K562 (cell line): ENCODE results near the gene CNOT6L. TPM values are rescaled to one million over a fixed set of nuclear protein-coding genes. Genes with fewer than 3 reads are reported as not detected.

Source experiments
- ATAC-seq: fragments of 200-7000 bp; cut with Tn5 transposase; 3 replicates; pipeline ENCODE4 v1.9.1; 2020; ENCODE audit warnings: moderate library complexity
- BruUV-seq: library from RNA; stranded (reverse); fragments of 400-500 nt; replicated peaks from 2 replicates; lab custom pipeline; 2021; lab: Mats Ljungman, UMichigan
- CTCF ChIA-PET: fragments of 300-600 bp; formaldehyde crosslinking; extraction: SDS; loops from one replicate; lab custom pipeline; 2021; ENCODE audit warnings: low intra/inter-chr PET ratio; lab: Yijun Ruan, JAX
- POLR2A ChIA-PET: fragments of 300-600, 350-650 bp; sonication (Branson Sonifier 250); formaldehyde crosslinking; extraction: SDS; loops from one replicate; lab custom pipeline; 2021; ENCODE audit warnings: antibody characterized with exemption, inconsistent platforms; lab: Yijun Ruan, JAX
- DNase-seq, 4 experiments: peaks; one replicate each; pipeline versions ENCODE4 v3.0.0 to v3.0.0-alpha.2; 2011 to 2018; ENCODE audit warnings: low spot score in 3 of 4, mixed read lengths in 3 of 4; ENCODE audit errors: extremely low read depth in 1 of 4
- FAIRE-seq: peaks from 2 replicates; lab custom pipeline; 2011; peaks lifted over from hg19 to GRCh38; lab: Jason Lieb, UNC
- H2AFZ ChIP-seq: 2 replicates; pipeline ENCODE4 v1.6.0; 2011; ENCODE audit warnings: low read depth, low read length, control low read depth, inconsistent platforms
- H3K27ac ChIP-seq: fragments of 200-600 bp; 3 replicates; pipeline ENCODE4 v1.8.0; 2011; ENCODE audit warnings: low read depth, mild to moderate bottlenecking, control low read depth, inconsistent platforms, low read length, moderate library complexity, mixed read lengths; ENCODE audit errors: extremely low read depth
- H3K27me3 ChIP-seq, 2 experiments: fragments of 300-600 bp in 1 of 2; 2 replicates in 1 of 2; 3 replicates in 1 of 2; pipeline versions ENCODE4 v1.6.0 to v1.8.0; 2011; ENCODE audit warnings: inconsistent platforms in 2 of 2, low read length in 2 of 2, mild to moderate bottlenecking in 1 of 2, mixed read lengths in 1 of 2, moderate library complexity in 1 of 2; ENCODE audit not compliant: control insufficient read depth in 2 of 2, insufficient read depth in 2 of 2
- H3K36me3 ChIP-seq: fragments of 300-600 bp; 3 replicates; pipeline ENCODE4 v1.8.0; 2011; ENCODE audit warnings: mild to moderate bottlenecking, low read length, inconsistent platforms; ENCODE audit not compliant: control insufficient read depth, insufficient read depth
- H3K4me1 ChIP-seq, 2 experiments: fragments of 200-600 bp in 1 of 2; replicated peaks in 1 of 2; 2 replicates in 1 of 2; 3 replicates in 1 of 2; pipeline versions ENCODE4 v1.5.1 to v1.8.0; 2011; ENCODE audit warnings: inconsistent platforms in 2 of 2, low read length in 2 of 2, mild to moderate bottlenecking in 1 of 2, mixed read lengths in 1 of 2, moderate library complexity in 1 of 2; ENCODE audit not compliant: control insufficient read depth in 2 of 2, insufficient read depth in 2 of 2
- H3K4me2 ChIP-seq: 2 replicates; pipeline ENCODE4 v1.6.1; 2011; ENCODE audit warnings: low read length, control low read depth, inconsistent platforms, mixed read lengths; ENCODE audit not compliant: insufficient read depth
- H3K4me3 ChIP-seq: fragments of 200-600 bp; sonication (generic), shearing (Covaris generic); 2 replicates; pipeline ENCODE4 v1.5.1; 2016; ENCODE audit warnings: control low read depth, inconsistent platforms
- H3K79me2 ChIP-seq: fragments of 200-600 bp; 3 replicates; pipeline ENCODE4 v1.8.0; 2011; ENCODE audit warnings: low read length, inconsistent platforms; ENCODE audit not compliant: control insufficient read depth, insufficient read depth
- H3K9ac ChIP-seq, 2 experiments: 2 replicates each; pipeline versions ENCODE4 v1.6.0 to v1.6.1; 2011; ENCODE audit warnings: low read depth in 2 of 2, low read length in 2 of 2, control low read depth in 1 of 2, inconsistent platforms in 1 of 2, mild to moderate bottlenecking in 1 of 2, mixed read lengths in 1 of 2; ENCODE audit not compliant: insufficient read depth in 1 of 2
- H3K9me1 ChIP-seq: one replicate; pipeline ENCODE4 v1.6.0; 2011; ENCODE audit warnings: inconsistent platforms, mild to moderate bottlenecking, low read length, moderate library complexity; ENCODE audit not compliant: control insufficient read depth, insufficient read depth
- H3K9me3 ChIP-seq: replicated peaks from 2 replicates; pipeline ENCODE4 v1.5.1; 2011; ENCODE audit warnings: low read depth, low read length, inconsistent platforms; ENCODE audit not compliant: control insufficient read depth, insufficient read depth
- H4K20me1 ChIP-seq: replicated peaks from 2 replicates; pipeline ENCODE4 v1.6.1; 2011; ENCODE audit warnings: low read length, inconsistent platforms, mixed read lengths; ENCODE audit not compliant: control insufficient read depth, insufficient read depth
- BMI1 ChIP-seq: fragments of 150-350 bp; IDR thresholded peaks from 2 replicates; pipeline ENCODE4 v1.6.1; 2014; ENCODE audit warnings: low read length
- LEF1 ChIP-seq: fragments of 450-650 bp; IDR thresholded peaks from 2 replicates; pipeline ENCODE4 v1.6.1; 2016; ENCODE audit warnings: mild to moderate bottlenecking
- MYBL2 ChIP-seq, 2 experiments: fragments of 450-650 bp in 1 of 2; sonication (generic) in 1 of 2; formaldehyde crosslinking in 1 of 2; IDR thresholded peaks; 2 replicates each; pipeline versions ENCODE4 v1.6.1 to v1.8.1; 2017 to 2022; ENCODE audit warnings: borderline replicate concordance in 1 of 2, inconsistent platforms in 1 of 2, low read depth in 1 of 2, mild to moderate bottlenecking in 1 of 2, missing genetic modification reagents in 1 of 2, moderate library complexity in 1 of 2
- YBX1 ChIP-seq: fragments of 450-650 bp; IDR thresholded peaks from 2 replicates; pipeline ENCODE4 v1.7.1; 2016; ENCODE audit warnings: mild to moderate bottlenecking
- ZBTB17 ChIP-seq: fragments of 450-650 bp; formaldehyde crosslinking; IDR thresholded peaks from 2 replicates; pipeline ENCODE4 v1.4.0; 2020; ENCODE audit warnings: mild to moderate bottlenecking
- ZFPM2 ChIP-seq: fragments of 250-450 bp; sonication (Bioruptor Pico); IDR thresholded peaks from 2 replicates; pipeline ENCODE4 v1.5.1; 2022; ENCODE audit warnings: mild to moderate bottlenecking
- ZNF143 ChIP-seq: sonication (generic); formaldehyde crosslinking; IDR thresholded peaks from 2 replicates; pipeline ENCODE4 v1.9.0; 2022; ENCODE audit warnings: mild to moderate bottlenecking, missing genetic modification reagents
- ZNF282 ChIP-seq: sonication (generic); formaldehyde crosslinking; IDR thresholded peaks from 2 replicates; pipeline ENCODE4 v1.8.1; 2023; ENCODE audit warnings: missing genetic modification reagents
- ZNF311 ChIP-seq: fragments of 250-450 bp; sonication (Bioruptor Pico); IDR thresholded peaks from 2 replicates; pipeline ENCODE4 v1.4.0; 2020; ENCODE audit warnings: mild to moderate bottlenecking, moderate library complexity
- ZNF696 ChIP-seq: fragments of 250-450 bp; sonication (Bioruptor Pico); conservative IDR thresholded peaks from 2 replicates; pipeline ENCODE4 v1.4.0; 2020; ENCODE audit warnings: mild to moderate bottlenecking, moderate library complexity
- ZNF75A ChIP-seq: fragments of 450-650 bp; formaldehyde crosslinking; IDR thresholded peaks from 2 replicates; pipeline ENCODE4 v1.4.0; 2020; ENCODE audit warnings: mild to moderate bottlenecking
- ZSCAN29 ChIP-seq: fragments of 450-650 bp; IDR thresholded peaks from 2 replicates; pipeline ENCODE4 v1.6.1; 2017
- WGBS: fragments of 100-300 bp; shearing (Covaris generic); methylation state at CpG from one replicate; pipeline ENCODE4 v1.1.6; 2016; ENCODE audit warnings: low coverage, mixed read lengths; ENCODE audit not compliant: insufficient coverage; ENCODE audit errors: missing lambda C conversion rate; 5-methylcytosine and 5-hydroxymethylcytosine counted together
- in situ Hi-C: fragments of 300-500 bp; cut with MboI; formaldehyde crosslinking; loops from 4 replicates; pipeline ENCODE4 v1.15.0; 2018; ENCODE audit warnings: inconsistent platforms, mixed read lengths
- intact Hi-C: fragments of 100-400 bp; cut with micrococcal nuclease; formaldehyde crosslinking; loops from 2 replicates; pipeline ENCODE4 v1.14.2; 2022
- polyA plus RNA-seq, 8 experiments: library from polyadenylated mRNA; depleted of rRNA in 4 of 8; stranded (reverse) in 5 of 8; unstranded in 3 of 8; fragments of >200 nt; fragmentation: Nextera tagmentation in 2 of 8; fragmentation: Illumina TruSeq in 1 of 8; extraction: Ambion mirVana in 2 of 8; extraction: Trizol in 1 of 8; gene quantifications; 2 replicates each; pipeline versions ENCODE4 v1.2.1 to v1.2.3, GENCODE V29; 2011 to 2014; ENCODE audit warnings: inconsistent platforms in 1 of 8, missing spikeins in 1 of 8
- total RNA-seq, 7 experiments: library from RNA; depleted of rRNA in 6 of 7; stranded (reverse); fragments of >200 nt in 6 of 7; fragmentation: Illumina TruSeq in 2 of 7; extraction: Trizol in 2 of 7; gene quantifications; 2 replicates each; pipeline versions ENCODE4 v1.2.1 to v1.2.3, GENCODE V29; 2011 to 2021; ENCODE audit warnings: low replicate concordance in 1 of 7
- TF ChIP-seq, protein P1 (sequence below): sonication (generic); formaldehyde crosslinking; IDR thresholded peaks from 2 replicates; pipeline ENCODE4 v1.8.0; 2022; ENCODE audit warnings: missing genetic modification reagents, mild to moderate bottlenecking, borderline replicate concordance
- TF ChIP-seq, protein P2 (sequence below): sonication (generic); formaldehyde crosslinking; IDR thresholded peaks from 2 replicates; pipeline ENCODE4 v1.8.0; 2022; ENCODE audit warnings: mild to moderate bottlenecking, missing genetic modification reagents
- TF ChIP-seq, protein P3 (sequence below): fragments of 250-450 bp; sonication (Bioruptor Pico); IDR thresholded peaks from 2 replicates; pipeline ENCODE4 v1.8.0; 2022; ENCODE audit warnings: inconsistent platforms
- TF ChIP-seq, protein P4 (sequence below): sonication (generic); formaldehyde crosslinking; IDR thresholded peaks from 2 replicates; pipeline ENCODE4 v1.8.0; 2022; ENCODE audit warnings: mild to moderate bottlenecking, missing genetic modification reagents, borderline replicate concordance

CNOT6L gene
- total and polyA plus RNA-seq, 9 of the 15 experiments (the other 6 are each of a cell fraction or from before 2014, with no cell fraction given) = 3.7 to 27.9 (median 6.5) TPM

DNA sequence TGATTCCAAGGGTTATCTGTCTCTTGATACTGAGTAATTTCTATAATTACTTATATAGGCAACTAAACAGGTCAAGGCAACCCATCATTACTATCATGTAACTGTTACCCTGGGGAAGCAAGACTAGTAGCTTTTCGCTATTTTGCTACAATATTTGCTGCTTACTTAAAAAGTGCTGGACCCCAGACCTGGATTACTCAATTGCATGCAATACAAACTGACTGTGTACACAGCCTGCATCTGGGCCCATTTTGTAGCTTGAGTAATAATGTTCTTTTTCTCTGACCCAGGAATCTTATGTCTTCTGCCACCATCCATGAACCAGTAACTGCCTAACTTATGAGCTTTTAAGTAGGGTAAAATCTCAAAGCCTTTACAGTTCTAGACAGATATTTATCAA, 53.4 kb downstream of the CNOT6L start (continued):
- no peak for TF ChIP-seq ZNF696 (CRISPR knock-in tag)
- TF ChIP-seq BMI1 = no peak
- TF ChIP-seq ZSCAN29 = no peak
- TF ChIP-seq ZNF75A (CRISPR knock-in tag) = no peak
- TF ChIP-seq, protein P1, sequence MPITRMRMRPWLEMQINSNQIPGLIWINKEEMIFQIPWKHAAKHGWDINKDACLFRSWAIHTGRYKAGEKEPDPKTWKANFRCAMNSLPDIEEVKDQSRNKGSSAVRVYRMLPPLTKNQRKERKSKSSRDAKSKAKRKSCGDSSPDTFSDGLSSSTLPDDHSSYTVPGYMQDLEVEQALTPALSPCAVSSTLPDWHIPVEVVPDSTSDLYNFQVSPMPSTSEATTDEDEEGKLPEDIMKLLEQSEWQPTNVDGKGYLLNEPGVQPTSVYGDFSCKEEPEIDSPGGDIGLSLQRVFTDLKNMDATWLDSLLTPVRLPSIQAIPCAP = no peak
- TF ChIP-seq, protein P2, sequence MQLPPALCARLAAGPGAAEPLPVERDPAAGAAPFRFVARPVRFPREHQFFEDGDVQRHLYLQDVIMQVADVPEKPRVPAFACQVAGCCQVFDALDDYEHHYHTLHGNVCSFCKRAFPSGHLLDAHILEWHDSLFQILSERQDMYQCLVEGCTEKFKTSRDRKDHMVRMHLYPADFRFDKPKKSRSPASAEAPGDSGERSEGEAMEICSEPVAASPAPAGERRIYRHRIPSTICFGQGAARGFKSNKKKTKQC (CRISPR knock-in tag) = no peak

DNA sequence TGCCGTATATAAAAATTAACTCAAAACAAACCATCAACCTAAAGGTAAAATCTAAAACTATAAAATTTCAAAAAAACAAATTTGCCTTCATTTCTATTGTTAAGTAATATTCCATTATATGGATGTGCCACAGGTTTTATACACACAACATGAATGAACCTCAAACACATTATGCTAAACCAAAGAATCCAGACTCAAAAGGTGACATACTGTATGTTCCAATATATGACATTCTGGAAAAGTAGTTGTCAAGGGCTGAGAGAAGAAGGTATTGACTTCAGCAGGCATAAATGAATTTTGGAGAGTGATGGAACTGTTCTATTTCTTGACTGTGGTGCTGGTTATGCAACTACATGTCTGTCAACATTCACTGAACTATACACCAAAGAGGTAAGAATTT, 56.6 kb downstream of the CNOT6L start:
- DNase-seq (no peak), FAIRE-seq (no peak), ATAC-seq (no peak)
- no peaks in the 10 kb centered on the region for H4K20me1 ChIP-seq
- intact Hi-C loops = no loop called here
- 96% methylated on average over 1 of the region's 1 CpG for WGBS
- no peaks in the 10 kb centered on the region for H3K4me1 ChIP-seq
- H3K9ac ChIP-seq = no peak overlapping the region
- POLR2A ChIA-PET = no interaction called here
- H2AFZ ChIP-seq = no peak overlapping the region
- no peak overlapping the region for H3K4me2 ChIP-seq
- H3K9me1 ChIP-seq = no peaks in the 10 kb centered on the region
- BruUV-seq = no TSS peak
- H3K36me3 ChIP-seq = no peaks in the 10 kb centered on the region; the same call in 1 of the 3 replicates
- CTCF ChIA-PET = no interaction called here
- no peak overlapping the region for H3K27ac ChIP-seq
- in situ Hi-C loops = no loop called here
- no peak overlapping the region for H3K4me3 ChIP-seq
- peaks cover 3% of the 10 kb centered on the region for H3K9me3 ChIP-seq
- H3K27me3 ChIP-seq = no peaks in the 10 kb centered on the region
- no peaks in the 10 kb centered on the region for H3K79me2 ChIP-seq
- TF ChIP-seq MYBL2 (IDR thresholded peaks at IDR 0.05; ENCODE audit: low read depth) (no peak), MYBL2 (CRISPR knock-in tag; IDR thresholded peaks at IDR 0.05; ENCODE audit: borderline replicate concordance) (no peak), ZNF143 (CRISPR knock-in tag) (no peak), ZNF311 (no peak), ZNF282 (CRISPR knock-in tag) (no peak), ZBTB17 (CRISPR knock-in tag) (no peak), ZFPM2 (CRISPR knock-in tag) (no peak), YBX1 (no peak), LEF1 (no peak)
- TF ChIP-seq, protein P3, sequence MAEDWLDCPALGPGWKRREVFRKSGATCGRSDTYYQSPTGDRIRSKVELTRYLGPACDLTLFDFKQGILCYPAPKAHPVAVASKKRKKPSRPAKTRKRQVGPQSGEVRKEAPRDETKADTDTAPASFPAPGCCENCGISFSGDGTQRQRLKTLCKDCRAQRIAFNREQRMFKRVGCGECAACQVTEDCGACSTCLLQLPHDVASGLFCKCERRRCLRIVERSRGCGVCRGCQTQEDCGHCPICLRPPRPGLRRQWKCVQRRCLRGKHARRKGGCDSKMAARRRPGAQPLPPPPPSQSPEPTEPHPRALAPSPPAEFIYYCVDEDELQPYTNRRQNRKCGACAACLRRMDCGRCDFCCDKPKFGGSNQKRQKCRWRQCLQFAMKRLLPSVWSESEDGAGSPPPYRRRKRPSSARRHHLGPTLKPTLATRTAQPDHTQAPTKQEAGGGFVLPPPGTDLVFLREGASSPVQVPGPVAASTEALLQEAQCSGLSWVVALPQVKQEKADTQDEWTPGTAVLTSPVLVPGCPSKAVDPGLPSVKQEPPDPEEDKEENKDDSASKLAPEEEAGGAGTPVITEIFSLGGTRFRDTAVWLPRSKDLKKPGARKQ (CRISPR knock-in tag) = no peak
- TF ChIP-seq, protein P4, sequence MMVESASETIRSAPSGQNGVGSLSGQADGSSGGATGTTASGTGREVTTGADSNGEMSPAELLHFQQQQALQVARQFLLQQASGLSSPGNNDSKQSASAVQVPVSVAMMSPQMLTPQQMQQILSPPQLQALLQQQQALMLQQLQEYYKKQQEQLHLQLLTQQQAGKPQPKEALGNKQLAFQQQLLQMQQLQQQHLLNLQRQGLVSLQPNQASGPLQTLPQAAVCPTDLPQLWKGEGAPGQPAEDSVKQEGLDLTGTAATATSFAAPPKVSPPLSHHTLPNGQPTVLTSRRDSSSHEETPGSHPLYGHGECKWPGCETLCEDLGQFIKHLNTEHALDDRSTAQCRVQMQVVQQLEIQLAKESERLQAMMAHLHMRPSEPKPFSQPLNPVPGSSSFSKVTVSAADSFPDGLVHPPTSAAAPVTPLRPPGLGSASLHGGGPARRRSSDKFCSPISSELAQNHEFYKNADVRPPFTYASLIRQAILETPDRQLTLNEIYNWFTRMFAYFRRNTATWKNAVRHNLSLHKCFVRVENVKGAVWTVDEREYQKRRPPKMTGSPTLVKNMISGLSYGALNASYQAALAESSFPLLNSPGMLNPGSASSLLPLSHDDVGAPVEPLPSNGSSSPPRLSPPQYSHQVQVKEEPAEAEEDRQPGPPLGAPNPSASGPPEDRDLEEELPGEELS = no peak
